Measurements from ENCODE around the gene DDX24. TPM values are rescaled to one million over a fixed set of nuclear protein-coding genes. Genes with fewer than 3 reads are reported as not detected.

DDX24 gene
- total RNA-seq, 1 donor from 2014 or later, result 163 TPM

DNA sequence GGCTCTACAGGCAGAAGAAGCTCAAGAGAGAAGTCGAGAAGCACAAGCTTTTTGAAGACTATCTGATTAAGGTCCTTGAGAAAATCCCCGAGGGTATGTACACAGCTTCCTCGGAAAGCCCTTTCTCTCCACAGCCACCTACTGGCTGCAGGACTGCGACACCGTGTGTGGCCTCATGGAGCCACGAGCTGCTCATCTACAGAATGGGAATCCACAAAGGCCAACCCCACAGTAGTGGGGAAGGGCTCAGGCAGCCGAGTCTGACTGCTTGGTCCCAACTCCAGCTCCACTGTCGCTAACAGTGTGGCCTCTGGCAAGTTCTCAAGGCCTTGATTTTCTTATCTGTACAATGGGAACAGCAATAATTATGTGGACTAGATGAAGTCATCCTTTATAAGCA, 81.4 kb downstream of the DDX24 start:
- Histone ChIP-seq H3K4me1 (no peaks in the 10 kb centered on the region), H3K27me3 (ENCODE audit: low read depth) (peaks cover 28% of the 10 kb centered on the region), H3K36me3 (no peaks in the 10 kb centered on the region), H3K9me3 (no peaks in the 10 kb centered on the region), H3K27ac (no peak overlapping the region), H3K4me3 (no peak overlapping the region)
- TF ChIP-seq, protein P1, sequence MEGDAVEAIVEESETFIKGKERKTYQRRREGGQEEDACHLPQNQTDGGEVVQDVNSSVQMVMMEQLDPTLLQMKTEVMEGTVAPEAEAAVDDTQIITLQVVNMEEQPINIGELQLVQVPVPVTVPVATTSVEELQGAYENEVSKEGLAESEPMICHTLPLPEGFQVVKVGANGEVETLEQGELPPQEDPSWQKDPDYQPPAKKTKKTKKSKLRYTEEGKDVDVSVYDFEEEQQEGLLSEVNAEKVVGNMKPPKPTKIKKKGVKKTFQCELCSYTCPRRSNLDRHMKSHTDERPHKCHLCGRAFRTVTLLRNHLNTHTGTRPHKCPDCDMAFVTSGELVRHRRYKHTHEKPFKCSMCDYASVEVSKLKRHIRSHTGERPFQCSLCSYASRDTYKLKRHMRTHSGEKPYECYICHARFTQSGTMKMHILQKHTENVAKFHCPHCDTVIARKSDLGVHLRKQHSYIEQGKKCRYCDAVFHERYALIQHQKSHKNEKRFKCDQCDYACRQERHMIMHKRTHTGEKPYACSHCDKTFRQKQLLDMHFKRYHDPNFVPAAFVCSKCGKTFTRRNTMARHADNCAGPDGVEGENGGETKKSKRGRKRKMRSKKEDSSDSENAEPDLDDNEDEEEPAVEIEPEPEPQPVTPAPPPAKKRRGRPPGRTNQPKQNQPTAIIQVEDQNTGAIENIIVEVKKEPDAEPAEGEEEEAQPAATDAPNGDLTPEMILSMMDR (IDR thresholded peaks at IDR 0.05), result no peak
- ATAC-seq (no peak), DNase-seq (no peak)
- intact Hi-C loops (cut with DNase I), result no loop called here

DNA sequence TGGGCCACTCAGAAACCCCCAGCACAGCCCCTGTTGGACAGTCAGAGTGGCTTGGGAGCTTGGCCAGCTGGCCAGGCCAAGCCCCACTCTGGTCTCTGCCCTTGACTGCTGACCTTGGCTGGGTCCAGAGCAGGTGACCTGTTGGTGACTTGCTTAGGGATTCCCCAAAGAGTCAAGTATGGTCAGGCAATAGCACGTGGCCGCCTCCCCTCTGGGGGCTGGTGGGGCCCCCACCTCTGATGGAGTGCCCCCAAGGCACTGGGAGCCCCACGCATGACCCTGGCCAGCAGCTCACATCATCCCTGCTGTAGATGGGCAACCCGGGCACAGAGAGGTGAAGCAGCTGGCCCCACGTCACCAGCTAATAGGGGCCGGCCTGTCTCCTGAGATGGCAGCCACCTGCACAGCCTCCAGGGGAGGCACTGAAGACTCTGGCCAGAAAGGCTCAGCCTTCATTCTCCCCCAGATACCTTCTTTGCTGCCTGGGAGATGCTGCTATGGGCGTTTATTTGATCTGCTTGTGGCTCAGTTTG, 82.1 kb downstream of the DDX24 start:
- intact Hi-C loops (cut with DNase I), result no loop called here
- DNase-seq (no peak), ATAC-seq (no peak)
- TF ChIP-seq, protein P1 (IDR thresholded peaks at IDR 0.05), result no peak
- Histone ChIP-seq H3K27ac (no peak overlapping the region), H3K36me3 (no peaks in the 10 kb centered on the region), H3K9me3 (no peaks in the 10 kb centered on the region), H3K4me3 (no peak overlapping the region), H3K27me3 (ENCODE audit: low read depth) (peaks cover 26% of the 10 kb centered on the region), H3K4me1 (no peaks in the 10 kb centered on the region)

Other genes with a start within 250 kb of the DDX24 start
- 6.4 TPM for gene FAM181A, start 153.9 kb downstream of the DDX24 start, total RNA-seq
- 2.4 TPM for gene ASB2, start 104.6 kb downstream of the DDX24 start, total RNA-seq
- not detected for gene CCDC197, start 83.9 kb downstream of the DDX24 start, total RNA-seq
- gene OTUB2, start 54.9 kb downstream of the DDX24 start, total RNA-seq, result 1.9 TPM
- 10.9 TPM for gene IFI27L1, start 108 bp upstream of the DDX24 start, total RNA-seq
- gene IFI27, start 29.5 kb upstream of the DDX24 start, total RNA-seq, result 340 TPM
- gene IFI27L2, start 48.4 kb upstream of the DDX24 start, total RNA-seq, result 49.7 TPM
- 5.9 TPM for gene PPP4R4, start 93.1 kb upstream of the DDX24 start, total RNA-seq
- gene SERPINA10, start 212.1 kb upstream of the DDX24 start, total RNA-seq, result not detected
- gene SERPINA6, start 242.1 kb upstream of the DDX24 start, total RNA-seq, result 1.1 TPM